Effector memory CD4-positive, alpha-beta T cell (primary cell): ENCODE measurements around the gene ATXN10.

ENCODE experiments used
- DNase-seq, 3 donors: peaks; one replicate each; pipeline ENCODE4 v3.0.0-alpha.2; 2020
- H3K27ac ChIP-seq: 2 replicates; pipeline ENCODE4 v1.7.0; 2013; ENCODE audit warnings: mild to moderate bottlenecking, low read length, moderate library complexity; ENCODE audit not compliant: insufficient read depth, poor library complexity, severe bottlenecking
- H3K27me3 ChIP-seq: replicated peaks from 2 replicates; pipeline ENCODE4 v1.7.0; 2013; ENCODE audit warnings: mild to moderate bottlenecking, low read length; ENCODE audit not compliant: insufficient read depth, control insufficient read depth, poor library complexity, severe bottlenecking
- H3K36me3 ChIP-seq: 2 replicates; pipeline ENCODE4 v1.7.0; 2013; ENCODE audit warnings: mild to moderate bottlenecking, low read length, moderate library complexity; ENCODE audit not compliant: control insufficient read depth, insufficient read depth
- H3K4me1 ChIP-seq: 2 replicates; pipeline ENCODE4 v1.7.0; 2013; ENCODE audit warnings: low read length, mild to moderate bottlenecking; ENCODE audit not compliant: control insufficient read depth, insufficient read depth, poor library complexity, severe bottlenecking
- H3K4me3 ChIP-seq: 2 replicates; pipeline ENCODE4 v1.7.0; 2013; ENCODE audit warnings: low read length, low read depth, mild to moderate bottlenecking; ENCODE audit not compliant: insufficient read depth, poor library complexity, severe bottlenecking
- H3K9me3 ChIP-seq: 2 replicates; pipeline ENCODE4 v1.7.0; 2013; ENCODE audit warnings: mild to moderate bottlenecking, low read length, moderate library complexity; ENCODE audit not compliant: control insufficient read depth

ATXN10 gene

GRCh38 chr22:45838305-45838887 lies 166.8 kb downstream of the ATXN10 start:
- DNase-seq = no peak
- Histone ChIP-seq H3K27me3 (no peaks in the 10 kb centered on the region), H3K4me3 (no peak overlapping the region), H3K9me3 (no peaks in the 10 kb centered on the region), H3K36me3 (peaks cover 12% of the 10 kb centered on the region), H3K27ac (no peak overlapping the region), H3K4me1 (no peaks in the 10 kb centered on the region)

- DNase-seq = no peak
- no peak overlapping the region for H3K4me3 ChIP-seq
- H3K36me3 ChIP-seq = peaks cover 17% of the 10 kb centered on the region
- H3K9me3 ChIP-seq = no peaks in the 10 kb centered on the region
- no peaks in the 10 kb centered on the region for H3K27me3 ChIP-seq
- H3K27ac ChIP-seq = no peak overlapping the region
- H3K4me1 ChIP-seq = no peaks in the 10 kb centered on the region
Measured at GRCh38 chr22:45840483-45840882, 168.8 kb downstream of the ATXN10 start.

- Histone ChIP-seq H3K27me3 (no peaks in the 10 kb centered on the region), H3K36me3 (peaks cover 17% of the 10 kb centered on the region), H3K27ac (no peak overlapping the region), H3K9me3 (no peaks in the 10 kb centered on the region), H3K4me3 (no peak overlapping the region), H3K4me1 (no peaks in the 10 kb centered on the region)
- DNase-seq = no peak
Measured at GRCh38 chr22:45842291-45842991, 170.8 kb downstream of the ATXN10 start.

- Histone ChIP-seq H3K4me3 (no peak overlapping the region), H3K9me3 (no peaks in the 10 kb centered on the region), H3K4me1 (no peaks in the 10 kb centered on the region), H3K27me3 (no peaks in the 10 kb centered on the region), H3K27ac (no peak overlapping the region), H3K36me3 (peaks cover 18% of the 10 kb centered on the region)
- DNase-seq = no peak
Measured at GRCh38 chr22:45843031-45843430, 171.4 kb downstream of the ATXN10 start.

GRCh38 chr22:45843986-45844385 lies 172.4 kb downstream of the ATXN10 start:
- H3K27me3 ChIP-seq = no peaks in the 10 kb centered on the region
- no peak overlapping the region for H3K27ac ChIP-seq
- no peak for DNase-seq
- H3K4me3 ChIP-seq = no peak overlapping the region
- H3K4me1 ChIP-seq = no peaks in the 10 kb centered on the region
- no peaks in the 10 kb centered on the region for H3K9me3 ChIP-seq
- H3K36me3 ChIP-seq = peaks cover 27% of the 10 kb centered on the region

GRCh38 chr22:45845076-45845487 lies 173.4 kb downstream of the ATXN10 start:
- no peaks in the 10 kb centered on the region for H3K4me1 ChIP-seq
- peaks cover 37% of the 10 kb centered on the region for H3K36me3 ChIP-seq
- no peak for DNase-seq
- no peak overlapping the region for H3K27ac ChIP-seq
- no peaks in the 10 kb centered on the region for H3K27me3 ChIP-seq
- H3K9me3 ChIP-seq = no peaks in the 10 kb centered on the region
- H3K4me3 ChIP-seq = no peak overlapping the region

- Histone ChIP-seq H3K9me3 (peaks cover 7% of the 10 kb centered on the region), H3K27me3 (no peaks in the 10 kb centered on the region), H3K4me3 (no peak overlapping the region), H3K27ac (no peak overlapping the region), H3K36me3 (peaks cover 54% of the 10 kb centered on the region), H3K4me1 (no peaks in the 10 kb centered on the region)
- DNase-seq = no peak
Measured at GRCh38 chr22:45846952-45847351, 175.3 kb downstream of the ATXN10 start.

GRCh38 chr22:45848904-45849303 lies 177.3 kb downstream of the ATXN10 start:
- DNase-seq = no peak
- Histone ChIP-seq H3K9me3 (peaks cover 7% of the 10 kb centered on the region), H3K4me1 (no peaks in the 10 kb centered on the region), H3K4me3 (no peak overlapping the region), H3K27me3 (no peaks in the 10 kb centered on the region), H3K27ac (no peak overlapping the region), H3K36me3 (peaks cover 43% of the 10 kb centered on the region)

- Histone ChIP-seq H3K36me3 (peaks cover 39% of the 10 kb centered on the region), H3K27ac (no peak overlapping the region), H3K4me1 (no peaks in the 10 kb centered on the region), H3K27me3 (no peaks in the 10 kb centered on the region), H3K9me3 (peaks cover 7% of the 10 kb centered on the region), H3K4me3 (no peak overlapping the region)
- DNase-seq = no peak
Measured at GRCh38 chr22:45852826-45853225, 181.2 kb downstream of the ATXN10 start.

GRCh38 chr22:45855961-45856360 lies 184.3 kb downstream of the ATXN10 start:
- H3K4me3 ChIP-seq = no peak overlapping the region
- H3K27me3 ChIP-seq = no peaks in the 10 kb centered on the region
- no peak overlapping the region for H3K27ac ChIP-seq
- no peaks in the 10 kb centered on the region for H3K4me1 ChIP-seq
- H3K36me3 ChIP-seq = peaks cover 10% of the 10 kb centered on the region
- no peak for DNase-seq
- peaks cover 7% of the 10 kb centered on the region for H3K9me3 ChIP-seq
